ENCODE data around the gene CTNNB1. TPM values are rescaled to one million over a fixed set of nuclear protein-coding genes. Genes with fewer than 3 reads are reported as not detected.

CTNNB1 gene
- total RNA-seq, 1 experiment from 2014 or later = 387 TPM

DNA sequence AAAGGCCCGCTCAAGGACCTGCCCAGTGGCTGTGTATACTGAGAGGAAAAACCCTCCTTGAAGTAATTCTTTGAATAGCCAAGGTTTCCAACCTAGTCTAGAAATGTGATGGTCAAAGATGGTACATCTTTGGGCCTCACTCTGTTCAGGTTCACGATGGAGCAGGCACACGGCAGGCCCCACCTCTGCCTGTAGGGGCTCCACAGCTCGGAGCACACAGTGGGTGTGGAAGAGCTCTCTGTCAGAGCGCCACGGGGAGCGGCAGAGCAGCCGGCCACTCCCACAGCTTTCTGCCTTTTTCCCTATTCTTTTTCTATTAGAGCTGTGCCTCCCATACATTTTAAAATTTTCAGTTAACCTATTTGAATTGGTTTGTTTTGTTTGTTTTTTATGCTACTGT, 89.5 kb downstream of the CTNNB1 start:
- Mint-ChIP-seq H3K36me3 (no peaks in the 10 kb centered on the region), H3K4me3 (no peak overlapping the region), H3K9me3 (peaks cover 19% of the 10 kb centered on the region), H3K27ac (no peak overlapping the region), H3K4me1 (peaks cover 10% of the 10 kb centered on the region), H3K27me3 (ENCODE audit: low read depth) (no peaks in the 10 kb centered on the region)
- CTCF ChIA-PET = no interaction called here
- ATAC-seq (peak; percentile 94), DNase-seq (ENCODE audit: low spot score) (peak; percentile 21)
- POLR2A ChIA-PET = no interaction called here
- TF ChIP-seq, protein P1, sequence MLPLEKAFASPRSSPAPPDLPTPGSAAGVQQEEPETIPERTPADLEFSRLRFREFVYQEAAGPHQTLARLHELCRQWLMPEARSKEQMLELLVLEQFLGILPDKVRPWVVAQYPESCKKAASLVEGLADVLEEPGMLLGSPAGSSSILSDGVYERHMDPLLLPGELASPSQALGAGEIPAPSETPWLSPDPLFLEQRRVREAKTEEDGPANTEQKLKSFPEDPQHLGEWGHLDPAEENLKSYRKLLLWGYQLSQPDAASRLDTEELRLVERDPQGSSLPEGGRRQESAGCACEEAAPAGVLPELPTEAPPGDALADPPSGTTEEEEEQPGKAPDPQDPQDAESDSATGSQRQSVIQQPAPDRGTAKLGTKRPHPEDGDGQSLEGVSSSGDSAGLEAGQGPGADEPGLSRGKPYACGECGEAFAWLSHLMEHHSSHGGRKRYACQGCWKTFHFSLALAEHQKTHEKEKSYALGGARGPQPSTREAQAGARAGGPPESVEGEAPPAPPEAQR (CRISPR knock-in tag; IDR thresholded peaks at IDR 0.05) = no peak
- no peak for TF ChIP-seq CREB1 (CRISPR knock-in tag; IDR thresholded peaks at IDR 0.05)
- TF ChIP-seq NR2C2 (CRISPR knock-in tag; IDR thresholded peaks at IDR 0.05) = no peak
- TF ChIP-seq, protein P2, sequence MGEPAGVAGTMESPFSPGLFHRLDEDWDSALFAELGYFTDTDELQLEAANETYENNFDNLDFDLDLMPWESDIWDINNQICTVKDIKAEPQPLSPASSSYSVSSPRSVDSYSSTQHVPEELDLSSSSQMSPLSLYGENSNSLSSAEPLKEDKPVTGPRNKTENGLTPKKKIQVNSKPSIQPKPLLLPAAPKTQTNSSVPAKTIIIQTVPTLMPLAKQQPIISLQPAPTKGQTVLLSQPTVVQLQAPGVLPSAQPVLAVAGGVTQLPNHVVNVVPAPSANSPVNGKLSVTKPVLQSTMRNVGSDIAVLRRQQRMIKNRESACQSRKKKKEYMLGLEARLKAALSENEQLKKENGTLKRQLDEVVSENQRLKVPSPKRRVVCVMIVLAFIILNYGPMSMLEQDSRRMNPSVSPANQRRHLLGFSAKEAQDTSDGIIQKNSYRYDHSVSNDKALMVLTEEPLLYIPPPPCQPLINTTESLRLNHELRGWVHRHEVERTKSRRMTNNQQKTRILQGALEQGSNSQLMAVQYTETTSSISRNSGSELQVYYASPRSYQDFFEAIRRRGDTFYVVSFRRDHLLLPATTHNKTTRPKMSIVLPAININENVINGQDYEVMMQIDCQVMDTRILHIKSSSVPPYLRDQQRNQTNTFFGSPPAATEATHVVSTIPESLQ (CRISPR knock-in tag; IDR thresholded peaks at IDR 0.05) = no peak
- no peak for TF ChIP-seq ESRRA (CRISPR knock-in tag; IDR thresholded peaks at IDR 0.05; ENCODE audit: borderline replicate concordance)
- TF ChIP-seq IRF2 (CRISPR knock-in tag; IDR thresholded peaks at IDR 0.05; ENCODE audit: borderline replicate concordance, low read depth) = no peak
- TF ChIP-seq SMAD3 (CRISPR knock-in tag; IDR thresholded peaks at IDR 0.05; ENCODE audit: borderline replicate concordance) = no peak

All from WTC11 (cell line).